ENCODE data around the gene ZNHIT3.
A peak's percentile ranks its signal among the peaks of the same experiment; 100 is the strongest.
"Not testable (repeated sequence)": the region's sequence is repeated elsewhere in the genome, so short reads cannot be mapped to it uniquely, and the experiment has no call there.

The ZNHIT3 gene

DNA sequence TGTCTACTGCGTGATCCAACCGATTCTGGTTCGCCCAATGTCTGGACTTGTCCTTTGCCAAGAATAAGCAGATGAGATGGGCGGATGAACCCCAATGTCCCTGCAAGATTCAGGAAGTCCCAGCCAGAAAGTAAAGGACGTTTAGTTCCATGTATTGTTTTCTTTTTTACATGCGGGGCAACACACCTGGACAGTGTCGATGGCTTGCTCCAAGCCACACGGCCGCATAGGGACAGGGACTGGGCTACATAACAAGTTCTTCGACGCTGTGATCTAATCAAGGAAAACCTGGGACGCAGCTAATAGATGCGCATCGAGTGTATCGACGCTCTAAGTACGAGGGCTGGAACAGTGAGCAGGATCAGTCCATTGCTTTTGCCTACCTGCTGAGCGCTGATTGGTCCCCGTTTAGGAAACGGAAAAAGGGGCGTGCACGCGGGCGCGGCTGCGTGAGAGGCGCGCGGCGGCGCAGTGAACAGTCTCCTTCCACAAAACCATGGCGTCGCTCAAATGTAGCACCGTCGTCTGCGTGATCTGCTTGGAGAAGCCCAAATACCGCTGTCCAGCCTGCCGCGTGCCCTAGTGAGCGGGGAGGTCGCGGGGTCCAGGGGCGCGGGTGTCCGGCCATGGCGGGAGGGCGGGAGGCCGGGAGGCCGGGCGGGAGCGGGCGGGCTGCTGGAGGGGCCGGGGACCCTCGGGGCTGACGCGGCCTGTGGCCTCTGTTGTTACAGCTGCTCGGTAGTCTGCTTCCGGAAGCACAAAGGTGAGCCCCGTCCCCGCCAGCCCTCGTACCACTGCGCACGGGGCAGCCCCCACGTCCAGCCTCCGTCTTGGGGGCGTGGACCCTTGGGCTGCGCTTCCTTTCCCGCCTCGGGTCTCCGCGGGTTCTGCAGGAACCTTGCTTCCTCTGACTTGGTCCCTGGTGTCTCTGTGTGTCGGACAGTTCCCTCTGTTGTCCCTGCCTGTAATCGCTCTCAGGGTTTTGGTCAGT, at the start of gene ZNHIT3:
ZNHIT3 (plus strand) TSS at position 478 of the 991 bp plus-strand sequence; CDS start at position 497, 19 bp downstream.
- peak; percentile 75 to 82 for DNase-seq (ENCODE audit: low read depth in 2 of 2)

DNA sequence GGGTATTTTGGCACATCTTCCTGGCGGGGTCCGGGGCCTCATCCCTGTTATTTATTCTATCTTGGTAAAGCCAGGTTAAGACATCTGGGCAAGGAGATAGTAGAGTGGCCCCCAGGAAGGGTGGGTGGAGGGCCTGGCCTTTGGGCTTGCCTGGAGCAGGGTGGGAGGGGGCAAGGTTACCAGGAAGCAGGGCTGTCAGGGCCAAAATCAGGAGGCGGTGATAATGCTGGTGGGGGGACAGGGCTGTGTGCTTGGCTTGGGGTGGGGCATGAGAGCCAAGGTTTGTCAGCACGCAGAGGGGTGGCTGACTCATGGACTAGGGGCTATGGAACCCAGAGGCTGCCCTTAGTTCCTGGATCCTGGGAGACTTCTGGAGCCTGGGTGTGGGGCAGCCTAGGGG, 44.7 kb upstream of the ZNHIT3 start:
- DNase-seq (ENCODE audit: low read depth in 2 of 2): not testable (repeated sequence)

- DNase-seq (ENCODE audit: low read depth in 2 of 2): no peak
Observed at GRCh38 chr17:36443777-36444176, 42.7 kb upstream of the ZNHIT3 start.

DNA sequence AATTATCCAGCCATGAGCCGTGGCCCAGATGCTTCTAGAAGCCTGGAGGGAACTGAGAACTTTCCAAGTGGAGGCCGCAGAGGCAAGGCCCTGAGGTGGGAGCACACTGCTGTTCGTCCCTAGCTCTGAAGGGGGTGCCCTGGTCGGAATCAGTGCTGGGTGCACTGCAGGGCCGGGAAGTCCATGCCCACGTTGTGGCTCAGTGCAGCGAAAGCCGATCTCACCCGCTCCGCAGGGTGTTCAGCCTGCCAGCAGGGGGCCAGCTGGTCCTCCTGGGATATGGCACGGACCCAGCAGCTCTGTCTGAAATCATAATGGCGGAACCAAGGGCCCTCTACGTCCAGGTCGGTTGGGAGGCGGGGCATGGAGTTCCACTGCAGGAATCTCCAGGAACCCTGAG, 36.5 kb upstream of the ZNHIT3 start:
- not testable (repeated sequence) for DNase-seq (ENCODE audit: low read depth in 2 of 2)

DNA sequence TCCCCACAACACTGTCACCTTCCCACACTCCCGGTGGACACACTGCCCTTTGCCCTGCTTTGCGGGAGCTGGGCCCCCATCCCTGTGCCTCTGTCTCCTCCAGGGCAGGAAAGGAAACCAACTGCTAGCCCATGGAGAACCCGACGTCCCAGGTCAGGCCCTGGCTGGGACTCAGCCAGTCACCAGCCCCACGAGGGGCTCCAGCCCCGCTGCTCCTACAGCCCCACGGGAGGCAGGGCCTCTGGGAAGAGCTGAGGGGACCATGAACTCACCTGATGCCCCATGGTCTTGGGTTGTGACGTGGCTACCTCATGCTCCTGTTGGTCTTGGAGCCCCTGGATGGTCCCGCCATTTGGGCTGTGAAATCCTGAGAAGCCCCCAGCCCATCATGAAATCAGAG, 33.6 kb upstream of the ZNHIT3 start:
- not testable (repeated sequence) for DNase-seq (ENCODE audit: low read depth in 2 of 2)

DNA sequence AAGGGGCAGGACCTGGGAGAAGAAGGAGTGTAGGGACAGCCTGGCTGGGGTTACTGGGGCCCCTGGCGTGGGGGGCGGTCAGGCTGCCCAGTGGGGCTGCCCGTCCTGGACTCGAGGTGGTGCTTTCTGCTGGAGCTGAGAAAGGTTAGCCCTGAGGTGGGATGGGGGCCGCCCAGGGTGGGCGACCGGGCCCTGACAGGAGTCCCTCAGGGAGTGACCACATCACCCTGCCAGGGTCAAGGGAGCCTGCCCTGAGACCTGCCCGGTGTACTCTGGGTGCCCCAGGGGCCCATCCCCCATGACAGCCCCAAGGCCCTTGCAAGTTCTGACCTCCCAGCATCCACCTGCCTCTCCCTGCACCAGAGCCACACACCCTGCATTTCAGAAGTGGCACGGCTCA, 28.8 kb upstream of the ZNHIT3 start:
- not testable (repeated sequence) for DNase-seq (ENCODE audit: low read depth in 2 of 2)

GRCh38 chr17:36459045-36459444, 27.4 kb upstream of the ZNHIT3 start:
- DNase-seq (ENCODE audit: low read depth in 2 of 2): no peak

GRCh38 chr17:36459601-36460000, 26.9 kb upstream of the ZNHIT3 start:
- no peak for DNase-seq (ENCODE audit: low read depth in 2 of 2)

DNA sequence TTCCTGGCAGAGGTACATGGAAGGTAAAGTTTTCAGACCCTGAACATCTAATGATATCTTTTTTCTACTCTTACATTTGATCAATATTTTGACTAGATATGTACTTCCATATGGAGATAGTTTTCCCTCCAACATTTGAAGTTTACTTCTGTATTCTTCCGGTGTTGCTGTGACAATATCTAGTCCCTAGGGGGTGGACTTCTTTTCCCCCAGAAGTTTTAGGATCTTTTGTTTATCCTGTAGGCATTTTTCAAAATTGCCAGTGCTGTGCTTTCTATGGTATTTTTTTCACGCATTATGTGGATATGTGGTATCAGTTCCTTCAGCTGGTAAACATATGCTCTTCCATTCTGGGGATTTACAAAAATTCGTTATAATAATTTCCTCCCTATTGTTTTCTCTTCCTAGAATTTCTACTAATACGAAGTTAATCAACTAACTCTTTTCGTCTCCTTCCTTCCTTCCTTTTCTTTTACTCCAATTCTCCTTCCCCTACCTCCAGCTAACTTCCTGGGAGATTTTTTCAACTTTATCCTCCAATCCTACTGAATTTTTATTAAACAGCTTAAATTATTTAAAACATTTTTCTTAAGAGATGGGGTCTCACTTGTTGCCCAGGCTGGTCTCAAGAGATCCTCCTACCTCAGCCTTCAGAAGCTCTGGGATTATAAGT, 26.1 kb upstream of the ZNHIT3 start:
- no peak for DNase-seq (ENCODE audit: low read depth in 2 of 2)

DNA sequence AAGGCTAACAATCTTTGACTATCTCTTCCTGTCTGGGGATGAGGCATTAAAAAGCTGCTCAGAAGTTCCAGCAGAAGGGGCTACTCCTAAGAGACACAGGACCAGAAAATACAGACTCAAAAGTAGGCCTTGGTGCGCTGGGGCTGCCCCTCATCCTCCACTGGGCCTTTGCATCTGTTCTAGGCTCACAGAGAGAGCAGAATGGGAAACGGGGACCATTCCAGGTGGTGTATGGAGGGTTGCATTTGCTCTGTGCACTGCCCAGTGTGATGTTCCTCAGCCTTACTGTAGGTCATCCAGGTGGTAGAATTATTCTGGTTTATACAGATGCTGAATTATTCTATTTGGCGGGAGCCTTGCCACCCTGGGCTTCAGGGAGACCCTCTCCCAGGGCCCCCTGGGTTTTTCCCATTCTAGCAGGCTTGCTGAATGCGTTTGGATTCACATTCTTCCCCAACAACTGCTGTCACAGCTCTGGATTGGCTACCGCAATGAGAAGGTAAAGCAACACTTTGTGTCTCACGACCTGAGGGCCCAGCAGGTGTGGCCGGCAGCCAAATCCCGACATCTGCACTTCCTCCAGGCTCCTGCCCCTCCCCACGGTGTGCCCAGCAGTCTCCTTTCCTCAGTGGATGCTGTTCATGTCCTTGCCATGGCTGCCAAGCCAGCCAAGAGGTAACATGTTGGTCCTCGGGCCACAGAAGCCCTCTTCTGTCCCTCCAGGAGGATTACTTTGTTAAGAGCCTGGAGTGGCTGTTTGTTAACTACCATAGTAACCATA, 25.0 kb upstream of the ZNHIT3 start:
- DNase-seq (ENCODE audit: low read depth in 2 of 2): no peak

- no peak for DNase-seq (ENCODE audit: low read depth in 2 of 2)
Observed at GRCh38 chr17:36463916-36464764, 22.3 kb upstream of the ZNHIT3 start.

DNA sequence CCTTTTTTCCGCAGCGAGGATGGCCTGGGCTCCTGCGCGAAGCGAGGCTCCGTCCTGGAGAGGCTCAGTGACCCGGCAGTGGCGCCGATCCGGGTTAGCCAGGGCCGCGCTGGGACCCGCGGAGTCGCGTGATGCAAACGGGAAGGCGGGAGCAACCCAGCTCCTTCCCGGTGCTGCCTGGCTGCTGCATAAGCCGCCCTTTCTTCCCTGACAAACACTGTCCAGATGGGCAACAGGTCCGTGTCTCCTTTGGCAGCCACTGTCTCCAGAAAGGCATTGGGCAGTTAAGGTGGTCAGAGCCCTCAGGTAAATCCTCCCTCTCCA, 21.8 kb upstream of the ZNHIT3 start:
- DNase-seq (ENCODE audit: low read depth in 2 of 2): no peak

GRCh38 chr17:36468903-36469635, 17.4 kb upstream of the ZNHIT3 start:
- DNase-seq (ENCODE audit: low read depth in 2 of 2): no peak

GRCh38 chr17:36469733-36470132, 16.7 kb upstream of the ZNHIT3 start:
- no peak for DNase-seq (ENCODE audit: low read depth in 2 of 2)

GRCh38 chr17:36470499-36470898, 16.0 kb upstream of the ZNHIT3 start:
- no peak for DNase-seq (ENCODE audit: low read depth in 2 of 2)

DNA sequence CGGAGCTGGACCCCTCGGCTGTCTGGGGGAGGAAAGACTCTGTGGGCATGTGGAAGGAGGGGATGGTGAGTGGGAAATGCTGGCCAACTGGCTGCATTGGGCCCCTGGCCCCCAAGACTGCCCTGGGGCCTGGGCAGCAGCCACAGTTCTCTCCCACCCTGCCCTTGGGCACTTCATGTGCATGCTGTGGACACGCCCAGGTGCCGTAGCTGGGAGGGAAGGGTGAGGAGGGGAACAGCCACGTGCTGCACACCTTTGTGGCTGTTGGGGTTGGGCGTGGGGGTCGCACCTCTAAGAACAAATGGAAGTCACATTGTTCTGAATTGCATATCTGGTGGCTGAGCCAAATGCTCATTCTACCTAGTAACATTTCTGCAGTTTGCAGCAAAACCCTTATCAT, 11.9 kb upstream of the ZNHIT3 start:
- no peak for DNase-seq (ENCODE audit: low read depth in 2 of 2)

- no peak for DNase-seq (ENCODE audit: low read depth in 2 of 2)
Observed at GRCh38 chr17:36475346-36475970, 11.0 kb upstream of the ZNHIT3 start.

- no peak for DNase-seq (ENCODE audit: low read depth in 2 of 2)
Observed at GRCh38 chr17:36481829-36482228, 4.7 kb upstream of the ZNHIT3 start.

- DNase-seq (ENCODE audit: low read depth in 2 of 2): peak; percentile 47 to 59
Observed at GRCh38 chr17:36482611-36483504, 3.6 kb upstream of the ZNHIT3 start.
